ENCODE measurements around the gene HS3ST3B1.

DNA sequence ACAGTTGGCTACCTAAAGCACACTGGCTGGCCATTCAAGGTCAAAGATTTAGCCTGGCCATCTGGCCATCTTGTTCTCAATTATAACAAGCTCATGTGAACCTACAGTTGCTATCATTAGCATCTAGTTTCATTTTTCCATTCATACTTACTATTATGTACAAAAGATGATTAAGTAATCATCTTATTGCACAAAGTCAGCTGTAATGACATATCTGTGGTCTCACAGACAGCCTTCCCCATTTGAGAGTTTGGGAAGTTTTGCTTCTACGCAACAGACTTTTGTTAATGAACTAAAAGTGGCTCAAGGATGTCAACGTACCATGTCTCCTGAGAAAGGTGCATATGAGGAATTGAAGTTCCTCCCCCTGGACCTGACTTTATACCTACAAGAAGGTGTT, 51.3 kb downstream of the HS3ST3B1 start:
- TF ChIP-seq POLR2AphosphoS5 (IDR thresholded peaks at IDR 0.05) (no peak), POLR2A (IDR thresholded peaks at IDR 0.05; ENCODE audit: low read depth) (no peak)
- TF ChIP-seq, protein P1, sequence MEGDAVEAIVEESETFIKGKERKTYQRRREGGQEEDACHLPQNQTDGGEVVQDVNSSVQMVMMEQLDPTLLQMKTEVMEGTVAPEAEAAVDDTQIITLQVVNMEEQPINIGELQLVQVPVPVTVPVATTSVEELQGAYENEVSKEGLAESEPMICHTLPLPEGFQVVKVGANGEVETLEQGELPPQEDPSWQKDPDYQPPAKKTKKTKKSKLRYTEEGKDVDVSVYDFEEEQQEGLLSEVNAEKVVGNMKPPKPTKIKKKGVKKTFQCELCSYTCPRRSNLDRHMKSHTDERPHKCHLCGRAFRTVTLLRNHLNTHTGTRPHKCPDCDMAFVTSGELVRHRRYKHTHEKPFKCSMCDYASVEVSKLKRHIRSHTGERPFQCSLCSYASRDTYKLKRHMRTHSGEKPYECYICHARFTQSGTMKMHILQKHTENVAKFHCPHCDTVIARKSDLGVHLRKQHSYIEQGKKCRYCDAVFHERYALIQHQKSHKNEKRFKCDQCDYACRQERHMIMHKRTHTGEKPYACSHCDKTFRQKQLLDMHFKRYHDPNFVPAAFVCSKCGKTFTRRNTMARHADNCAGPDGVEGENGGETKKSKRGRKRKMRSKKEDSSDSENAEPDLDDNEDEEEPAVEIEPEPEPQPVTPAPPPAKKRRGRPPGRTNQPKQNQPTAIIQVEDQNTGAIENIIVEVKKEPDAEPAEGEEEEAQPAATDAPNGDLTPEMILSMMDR (IDR thresholded peaks at IDR 0.05): no peak

All from esophagus muscularis mucosa (tissue), 3 donors.